Measurements from ENCODE around the gene ADM. TPM values are rescaled to one million over a fixed set of nuclear protein-coding genes. Genes with fewer than 3 reads are reported as not detected.

Gene ADM
- polyA plus RNA-seq, 1 experiment: 247 TPM

GRCh38 chr11:10327254-10327653 lies 22.4 kb downstream of the ADM start:
- no peak overlapping the region for H3K4me3 ChIP-seq (ENCODE audit: low read depth, low read length)
- peak overlapping the region; percentile 87 for H3K27ac ChIP-seq (ENCODE audit: low read depth, low read length)
- TF ChIP-seq CTCF (IDR thresholded peaks at IDR 0.05; ENCODE audit: low read depth, low read length): no peak
- CTCF ChIA-PET: interaction anchor here (1.2 kb wide), 1 partner anchor 39 kb away, joined by 7 read pairs; no protein-coding TSS in a partner anchor
- H3K9me3 ChIP-seq (ENCODE audit: control insufficient read depth, insufficient read depth, low read length): no peaks in the 10 kb centered on the region
- no peak for DNase-seq (ENCODE audit: low read depth, low spot score)
- POLR2A ChIA-PET: interaction anchor here (1.1 to 3.4 kb wide), 3 partner anchors 24 to 867 kb away, joined by 3 to 30 read pairs (median 19); partner anchors contain the start of gene ZNF143
- no peaks in the 10 kb centered on the region for H3K27me3 ChIP-seq (ENCODE audit: control insufficient read depth, insufficient read depth, low read length)

- DNase-seq (ENCODE audit: low read depth, low spot score): no peak
- no peak for TF ChIP-seq CTCF (IDR thresholded peaks at IDR 0.05; ENCODE audit: low read depth, low read length)
- no peaks in the 10 kb centered on the region for H3K9me3 ChIP-seq (ENCODE audit: control insufficient read depth, insufficient read depth, low read length)
- no peaks in the 10 kb centered on the region for H3K27me3 ChIP-seq (ENCODE audit: control insufficient read depth, insufficient read depth, low read length)
- H3K27ac ChIP-seq (ENCODE audit: low read depth, low read length): no peak overlapping the region
- CTCF ChIA-PET: interaction anchor here (0.7 to 2.7 kb wide), 2 partner anchors 38 to 234 kb away, joined by 3 to 12 read pairs; no protein-coding TSS in a partner anchor
- POLR2A ChIA-PET: interaction anchor here (1.3 kb wide), 1 partner anchor 23 kb away, joined by 3 read pairs; no protein-coding TSS in a partner anchor
- no peak overlapping the region for H3K4me3 ChIP-seq (ENCODE audit: low read depth, low read length)
These were observed 23.6 kb downstream of the ADM start for GRCh38 chr11:10328314-10329098.

- Histone ChIP-seq H3K27me3 (ENCODE audit: control insufficient read depth, insufficient read depth, low read length) (no peaks in the 10 kb centered on the region), H3K4me3 (ENCODE audit: low read depth, low read length) (no peak overlapping the region), H3K27ac (ENCODE audit: low read depth, low read length) (no peak overlapping the region), H3K9me3 (ENCODE audit: control insufficient read depth, insufficient read depth, low read length) (no peaks in the 10 kb centered on the region)
- POLR2A ChIA-PET: interaction anchor here (1.3 kb wide), 1 partner anchor 22 kb away, joined by 3 read pairs; no protein-coding TSS in a partner anchor
- no peak for TF ChIP-seq CTCF (IDR thresholded peaks at IDR 0.05; ENCODE audit: low read depth, low read length)
- CTCF ChIA-PET: interaction anchor here (0.7 to 2.7 kb wide), 2 partner anchors 37 to 869 kb away, joined by 3 to 12 read pairs; no protein-coding TSS in a partner anchor
- no peak for DNase-seq (ENCODE audit: low read depth, low spot score)
These were observed 24.5 kb downstream of the ADM start for GRCh38 chr11:10329356-10329755.

DNA sequence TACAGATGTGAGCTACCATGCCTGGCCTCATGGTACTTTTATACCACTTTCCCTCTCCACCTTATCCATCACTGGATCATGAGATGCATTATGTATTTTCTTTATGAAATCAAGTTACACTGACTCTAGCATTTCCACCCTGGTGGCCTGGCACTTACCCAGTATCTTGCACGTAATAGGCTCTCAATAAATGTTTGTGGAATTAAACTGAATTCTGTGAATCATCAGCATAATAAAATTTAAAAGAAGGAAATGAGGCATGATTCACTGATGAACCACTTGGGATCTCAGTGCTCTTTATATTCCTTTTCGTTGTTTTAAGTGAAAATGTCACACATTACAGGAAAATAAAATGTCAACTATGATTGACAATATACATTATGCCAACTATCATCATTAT lies 25.1 kb downstream of the ADM start:
- ChIA-PET POLR2A (no interaction called here), CTCF (interaction anchor here (2.3 to 2.7 kb wide), 2 partner anchors 37 to 76 kb away, joined by 7 to 12 read pairs; no protein-coding TSS in a partner anchor)
- H3K4me3 ChIP-seq (ENCODE audit: low read depth, low read length): no peak overlapping the region
- no peaks in the 10 kb centered on the region for H3K27me3 ChIP-seq (ENCODE audit: control insufficient read depth, insufficient read depth, low read length)
- peak overlapping the region; percentile 49 for H3K27ac ChIP-seq (ENCODE audit: low read depth, low read length)
- no peaks in the 10 kb centered on the region for H3K9me3 ChIP-seq (ENCODE audit: control insufficient read depth, insufficient read depth, low read length)
- no peak for TF ChIP-seq CTCF (IDR thresholded peaks at IDR 0.05; ENCODE audit: low read depth, low read length)
- DNase-seq (ENCODE audit: low read depth, low spot score): no peak

All from AG04450 (cell line).